ENCODE measurements around the gene RSAD1.

DNA sequence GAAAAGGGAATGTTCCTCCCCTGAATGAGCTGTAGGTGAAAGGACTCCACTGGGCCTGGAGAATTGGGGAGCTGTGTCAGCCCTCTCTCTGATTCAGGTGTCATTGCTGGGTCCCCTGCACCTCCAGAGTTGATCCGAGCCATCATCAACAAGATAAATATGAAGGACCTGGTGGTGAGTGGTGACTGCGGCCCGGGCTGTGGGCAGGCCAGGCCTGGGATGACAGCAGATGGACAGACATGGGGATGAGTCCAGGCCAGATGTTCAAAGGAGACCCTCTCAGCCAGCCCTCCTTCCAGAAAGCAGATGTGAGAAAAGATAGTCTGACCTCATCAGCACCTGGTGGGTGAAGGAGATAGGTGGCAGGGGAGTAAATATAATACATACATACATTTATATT, 14.5 kb upstream of the RSAD1 start:
- TF ChIP-seq, protein P1, sequence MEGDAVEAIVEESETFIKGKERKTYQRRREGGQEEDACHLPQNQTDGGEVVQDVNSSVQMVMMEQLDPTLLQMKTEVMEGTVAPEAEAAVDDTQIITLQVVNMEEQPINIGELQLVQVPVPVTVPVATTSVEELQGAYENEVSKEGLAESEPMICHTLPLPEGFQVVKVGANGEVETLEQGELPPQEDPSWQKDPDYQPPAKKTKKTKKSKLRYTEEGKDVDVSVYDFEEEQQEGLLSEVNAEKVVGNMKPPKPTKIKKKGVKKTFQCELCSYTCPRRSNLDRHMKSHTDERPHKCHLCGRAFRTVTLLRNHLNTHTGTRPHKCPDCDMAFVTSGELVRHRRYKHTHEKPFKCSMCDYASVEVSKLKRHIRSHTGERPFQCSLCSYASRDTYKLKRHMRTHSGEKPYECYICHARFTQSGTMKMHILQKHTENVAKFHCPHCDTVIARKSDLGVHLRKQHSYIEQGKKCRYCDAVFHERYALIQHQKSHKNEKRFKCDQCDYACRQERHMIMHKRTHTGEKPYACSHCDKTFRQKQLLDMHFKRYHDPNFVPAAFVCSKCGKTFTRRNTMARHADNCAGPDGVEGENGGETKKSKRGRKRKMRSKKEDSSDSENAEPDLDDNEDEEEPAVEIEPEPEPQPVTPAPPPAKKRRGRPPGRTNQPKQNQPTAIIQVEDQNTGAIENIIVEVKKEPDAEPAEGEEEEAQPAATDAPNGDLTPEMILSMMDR (IDR thresholded peaks at IDR 0.05; ENCODE audit: low read depth, low read length, missing input control), result no peak
- TF ChIP-seq SP1 (IDR thresholded peaks at IDR 0.05) (no peak), EGR1 (IDR thresholded peaks at IDR 0.05; ENCODE audit: low read depth in 2 of 2) (no peak), GABPA (IDR thresholded peaks at IDR 0.05 in 1 of 2, conservative IDR thresholded peaks at IDR 0.05 in 1 of 2) (no peak), YY1 (IDR thresholded peaks at IDR 0.05) (no peak)
- TF ChIP-seq, protein P2, sequence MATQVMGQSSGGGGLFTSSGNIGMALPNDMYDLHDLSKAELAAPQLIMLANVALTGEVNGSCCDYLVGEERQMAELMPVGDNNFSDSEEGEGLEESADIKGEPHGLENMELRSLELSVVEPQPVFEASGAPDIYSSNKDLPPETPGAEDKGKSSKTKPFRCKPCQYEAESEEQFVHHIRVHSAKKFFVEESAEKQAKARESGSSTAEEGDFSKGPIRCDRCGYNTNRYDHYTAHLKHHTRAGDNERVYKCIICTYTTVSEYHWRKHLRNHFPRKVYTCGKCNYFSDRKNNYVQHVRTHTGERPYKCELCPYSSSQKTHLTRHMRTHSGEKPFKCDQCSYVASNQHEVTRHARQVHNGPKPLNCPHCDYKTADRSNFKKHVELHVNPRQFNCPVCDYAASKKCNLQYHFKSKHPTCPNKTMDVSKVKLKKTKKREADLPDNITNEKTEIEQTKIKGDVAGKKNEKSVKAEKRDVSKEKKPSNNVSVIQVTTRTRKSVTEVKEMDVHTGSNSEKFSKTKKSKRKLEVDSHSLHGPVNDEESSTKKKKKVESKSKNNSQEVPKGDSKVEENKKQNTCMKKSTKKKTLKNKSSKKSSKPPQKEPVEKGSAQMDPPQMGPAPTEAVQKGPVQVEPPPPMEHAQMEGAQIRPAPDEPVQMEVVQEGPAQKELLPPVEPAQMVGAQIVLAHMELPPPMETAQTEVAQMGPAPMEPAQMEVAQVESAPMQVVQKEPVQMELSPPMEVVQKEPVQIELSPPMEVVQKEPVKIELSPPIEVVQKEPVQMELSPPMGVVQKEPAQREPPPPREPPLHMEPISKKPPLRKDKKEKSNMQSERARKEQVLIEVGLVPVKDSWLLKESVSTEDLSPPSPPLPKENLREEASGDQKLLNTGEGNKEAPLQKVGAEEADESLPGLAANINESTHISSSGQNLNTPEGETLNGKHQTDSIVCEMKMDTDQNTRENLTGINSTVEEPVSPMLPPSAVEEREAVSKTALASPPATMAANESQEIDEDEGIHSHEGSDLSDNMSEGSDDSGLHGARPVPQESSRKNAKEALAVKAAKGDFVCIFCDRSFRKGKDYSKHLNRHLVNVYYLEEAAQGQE (IDR thresholded peaks at IDR 0.05), result no peak
- TF ChIP-seq, protein P3, sequence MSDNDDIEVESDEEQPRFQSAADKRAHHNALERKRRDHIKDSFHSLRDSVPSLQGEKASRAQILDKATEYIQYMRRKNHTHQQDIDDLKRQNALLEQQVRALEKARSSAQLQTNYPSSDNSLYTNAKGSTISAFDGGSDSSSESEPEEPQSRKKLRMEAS (IDR thresholded peaks at IDR 0.05), result no peak
- TF ChIP-seq, protein P4, sequence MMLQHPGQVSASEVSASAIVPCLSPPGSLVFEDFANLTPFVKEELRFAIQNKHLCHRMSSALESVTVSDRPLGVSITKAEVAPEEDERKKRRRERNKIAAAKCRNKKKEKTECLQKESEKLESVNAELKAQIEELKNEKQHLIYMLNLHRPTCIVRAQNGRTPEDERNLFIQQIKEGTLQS (IDR thresholded peaks at IDR 0.05), result no peak

All from liver (tissue), 3 donors.